Left cardiac atrium (tissue), 4 donors: ENCODE data around the gene CELSR3. TPM values are rescaled to one million over a fixed set of nuclear protein-coding genes. Genes with fewer than 3 reads are reported as not detected.

ENCODE experiments used
- ATAC-seq, 2 donors: fragments of 200-7000 bp; cut with Tn5 transposase; one replicate each; pipeline ENCODE4 v1.9.1; 2020; ENCODE audit warnings: mild to moderate bottlenecking in 2 of 2, moderate library complexity in 2 of 2
- DNase-seq: peaks from one replicate; pipeline ENCODE4 v3.0.0-alpha.2; 2020
- intact Hi-C, 2 donors: fragments of 100-400 bp; cut with DNase I; formaldehyde crosslinking; loops; one replicate each; pipeline versions ENCODE4 v1.14.1 to v1.15.1; 2022 to 2023
- total RNA-seq, 2 donors: library from RNA; stranded (reverse); fragmentation: NEBNext Ultra II Directional; extraction: Animal tissue kit (Norgen Biotek cat#: 25700); gene quantifications; one replicate each; pipeline ENCODE4 v1.2.1, GENCODE V29; 2021
- donor health status: DM: no; HTN: yes; CAD: no.
- donor health status: DM: no; HTN: yes; CAD: no; lungs with severe emphysema.
- donor health status: DM: yes; HTN: yes; CAD: no.
- donor health status: Dilated cardiomyopathy.

The CELSR3 gene
- total RNA-seq, 2 donors from 2014 or later: 0.24 to 0.39 TPM

- ATAC-seq: peak; percentile 87 to 91
- peak; percentile 95 for DNase-seq
- intact Hi-C loops: no loop called here
Measured at GRCh38 chr3:48663489-48664312, 1.0 kb upstream of the CELSR3 start.

DNA sequence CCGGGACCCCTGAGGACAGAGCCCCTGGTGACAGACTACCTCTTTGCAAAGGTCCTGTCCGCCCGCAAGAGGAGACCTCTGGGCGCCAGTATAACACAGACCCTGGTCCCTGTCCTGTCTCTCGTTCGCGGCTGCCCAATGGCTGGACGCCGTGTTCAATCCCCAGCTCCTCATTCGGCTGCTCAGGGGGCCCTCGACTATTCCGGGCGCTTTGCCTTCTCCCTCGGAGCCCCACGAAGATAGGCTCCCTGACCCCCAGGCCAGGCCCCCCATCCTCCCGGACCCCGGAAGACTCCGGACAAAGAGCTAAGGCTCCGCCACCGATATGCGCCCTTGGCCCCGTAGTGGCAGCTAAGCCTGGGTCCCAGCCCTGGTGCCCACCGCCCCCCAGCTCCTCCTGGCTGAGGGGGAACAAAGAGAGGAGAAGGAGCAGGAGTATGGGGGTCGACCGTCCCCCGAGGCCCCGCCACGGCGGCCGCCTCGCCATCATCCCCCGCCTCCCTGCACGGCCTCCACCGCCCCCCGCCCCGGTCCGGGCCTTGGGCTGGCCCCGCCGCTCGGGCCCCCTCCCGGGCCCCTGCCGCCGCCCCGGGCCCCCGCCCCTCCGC is 437 bp downstream of the CELSR3 start:
- intact Hi-C loops: no loop called here
- ATAC-seq (no peak), DNase-seq (no peak)

- peak; percentile 70 for DNase-seq
Measured at GRCh38 chr3:48661501-48662144, 1.1 kb downstream of the CELSR3 start.

GRCh38 chr3:48660800-48661400 is 1.8 kb downstream of the CELSR3 start:
- intact Hi-C loops: no loop called here
- DNase-seq: no peak
- ATAC-seq: no peak

More at GRCh38 chr3:48661501-48662144, 1.1 kb downstream of the CELSR3 start:
- intact Hi-C loops: no loop called here
- ATAC-seq: peak; percentile 4 to 5

DNA sequence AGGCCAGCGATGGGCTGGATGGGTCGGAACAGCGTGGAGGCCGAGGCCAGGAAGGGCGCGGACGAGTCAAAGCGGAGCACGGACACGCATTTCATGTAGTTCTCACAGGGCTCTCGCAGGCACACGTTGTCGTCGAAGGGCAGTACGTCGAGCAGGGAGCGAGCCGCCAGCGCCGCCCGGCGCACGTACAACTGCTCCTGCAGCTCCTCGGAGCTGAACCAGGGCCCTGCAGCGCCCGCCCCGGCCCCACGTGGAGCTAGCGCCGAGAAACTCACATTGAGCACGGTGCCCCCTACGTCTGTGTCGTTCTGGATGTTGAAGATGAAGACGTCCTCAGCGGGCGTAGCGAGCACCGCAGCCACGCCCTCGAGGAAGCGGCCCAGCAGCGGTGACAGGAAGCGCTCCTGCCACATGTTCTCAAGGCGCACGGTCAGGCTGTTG is 5.8 kb downstream of the CELSR3 start:
- ATAC-seq (no peak), DNase-seq (no peak)
- intact Hi-C loops: loop anchor here in 1 of 2 donors (1.0 kb wide), 1 partner anchor 22 kb away; the partner anchor contains the start of gene SLC26A6

DNA sequence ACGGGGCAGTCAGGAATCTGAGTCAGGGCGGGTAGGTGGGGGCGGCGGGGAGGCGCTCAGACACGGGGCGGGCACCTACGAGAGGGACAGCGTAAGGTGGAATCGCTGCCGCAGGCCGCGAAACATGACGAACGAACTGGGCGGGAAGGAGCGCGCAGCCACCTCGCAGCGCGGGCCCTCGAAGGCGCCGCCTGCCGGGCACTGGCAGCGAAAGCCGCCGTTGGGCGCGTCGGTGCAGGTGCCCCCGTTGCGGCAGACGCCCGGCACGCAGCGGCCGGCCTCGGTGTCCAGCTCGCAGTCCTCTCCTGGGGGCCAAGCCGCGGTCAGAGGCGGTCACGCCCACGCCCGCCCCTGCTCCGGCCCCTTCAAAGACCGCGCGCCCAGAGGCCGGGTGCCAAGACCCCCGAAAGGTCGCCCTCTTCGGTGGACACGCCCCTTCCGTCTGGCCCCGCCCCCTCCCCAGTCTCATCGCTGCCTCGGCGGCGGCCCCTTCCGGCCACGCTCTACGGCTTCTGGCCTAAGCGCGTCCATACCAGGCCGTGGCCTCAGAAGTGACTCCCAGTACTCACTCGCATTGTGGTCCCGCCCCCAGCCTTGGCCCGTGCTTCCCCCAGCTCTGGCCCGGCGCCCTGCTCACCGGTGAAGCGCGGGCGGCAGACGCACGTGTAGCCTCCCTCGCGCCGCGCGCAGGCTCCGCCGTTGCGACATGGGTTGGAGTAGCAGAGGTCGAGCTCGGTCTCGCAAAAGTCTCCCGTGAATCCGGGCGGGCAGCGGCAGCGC is 6.4 kb downstream of the CELSR3 start:
- DNase-seq (peak; percentile 89), ATAC-seq (peak; percentile 89 to 94)
- intact Hi-C loops: loop anchor here in 1 of 2 donors (1.0 kb wide), 1 partner anchor 21 kb away; the partner anchor contains the start of gene SLC26A6

DNA sequence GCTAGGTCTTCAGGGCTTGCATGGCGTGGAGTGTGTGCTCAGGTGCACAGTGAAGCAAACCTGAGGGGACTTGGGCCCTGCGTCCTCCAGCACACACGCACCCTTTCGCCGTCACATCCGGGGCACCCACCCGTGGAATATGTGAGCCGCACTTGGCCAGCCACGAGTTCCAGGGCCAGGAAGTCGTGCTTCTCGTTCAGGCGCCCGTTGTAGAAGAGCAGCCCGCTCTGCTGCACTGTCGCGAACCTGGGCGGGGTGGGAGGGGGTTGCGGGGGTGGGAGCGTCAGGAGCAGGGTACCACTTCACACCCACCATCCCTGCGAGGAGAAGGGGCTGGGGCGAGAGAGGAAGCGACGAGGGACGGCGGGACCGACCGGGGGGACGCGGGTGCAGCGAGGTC is 7.1 kb downstream of the CELSR3 start:
- DNase-seq (no peak), ATAC-seq (peak in 1 of 2 donors; percentile 2)
- intact Hi-C loops: loop anchor here in 1 of 2 donors (1.0 kb wide), 1 partner anchor 20 kb away; the partner anchor contains the start of gene SLC26A6

DNA sequence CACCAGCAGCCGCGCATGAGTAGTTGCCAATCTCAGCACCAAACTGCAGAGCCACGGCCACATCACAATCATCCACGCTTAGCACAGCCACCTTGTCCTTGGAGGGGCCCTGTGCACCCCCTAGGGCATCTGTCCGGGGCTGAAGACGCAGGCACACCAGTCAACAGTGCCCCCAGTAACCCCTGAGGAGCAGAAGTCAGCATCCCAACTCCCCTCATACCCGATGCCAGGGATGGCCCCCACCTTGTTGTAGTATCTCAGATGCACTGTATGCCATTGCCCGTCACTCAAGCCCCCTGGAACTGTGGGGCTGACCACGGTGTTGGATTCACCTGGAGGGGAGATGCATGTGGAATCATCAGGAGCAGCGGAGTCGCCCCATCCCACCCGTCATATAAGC is 7.6 kb downstream of the CELSR3 start:
- no peak for DNase-seq

GRCh38 chr3:48652923-48653715 is 9.6 kb downstream of the CELSR3 start:
- DNase-seq (no peak), ATAC-seq (no peak)
- intact Hi-C loops: no loop called here

More for the DNA sequence above, 7.6 kb downstream of the CELSR3 start:
- no peak for ATAC-seq
- intact Hi-C loops: no loop called here

DNA sequence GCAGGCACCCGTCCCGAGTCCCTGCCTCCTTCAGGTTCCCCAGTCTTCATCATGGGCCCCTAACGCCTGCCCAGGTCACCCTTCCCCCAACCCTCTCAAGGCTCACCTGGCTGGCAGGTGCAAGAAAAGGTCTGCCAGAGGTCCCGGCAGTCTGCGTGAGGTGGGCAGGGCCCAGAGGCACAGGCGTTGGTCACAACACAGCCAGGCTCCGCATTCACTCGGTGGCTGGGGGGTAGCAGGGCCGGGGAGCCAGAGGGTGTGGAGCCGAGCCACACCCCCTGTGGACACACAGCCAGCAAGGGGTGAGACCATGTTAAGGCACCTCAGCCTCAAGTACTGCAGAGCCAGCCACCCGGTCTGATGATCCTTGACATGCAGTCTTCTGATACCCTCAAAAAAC is 10.9 kb downstream of the CELSR3 start:
- intact Hi-C loops: no loop called here
- no peak for DNase-seq
- no peak for ATAC-seq

- DNase-seq (no peak), ATAC-seq (no peak)
- intact Hi-C loops: no loop called here
Measured at GRCh38 chr3:48650723-48651122, 12.0 kb downstream of the CELSR3 start.

DNA sequence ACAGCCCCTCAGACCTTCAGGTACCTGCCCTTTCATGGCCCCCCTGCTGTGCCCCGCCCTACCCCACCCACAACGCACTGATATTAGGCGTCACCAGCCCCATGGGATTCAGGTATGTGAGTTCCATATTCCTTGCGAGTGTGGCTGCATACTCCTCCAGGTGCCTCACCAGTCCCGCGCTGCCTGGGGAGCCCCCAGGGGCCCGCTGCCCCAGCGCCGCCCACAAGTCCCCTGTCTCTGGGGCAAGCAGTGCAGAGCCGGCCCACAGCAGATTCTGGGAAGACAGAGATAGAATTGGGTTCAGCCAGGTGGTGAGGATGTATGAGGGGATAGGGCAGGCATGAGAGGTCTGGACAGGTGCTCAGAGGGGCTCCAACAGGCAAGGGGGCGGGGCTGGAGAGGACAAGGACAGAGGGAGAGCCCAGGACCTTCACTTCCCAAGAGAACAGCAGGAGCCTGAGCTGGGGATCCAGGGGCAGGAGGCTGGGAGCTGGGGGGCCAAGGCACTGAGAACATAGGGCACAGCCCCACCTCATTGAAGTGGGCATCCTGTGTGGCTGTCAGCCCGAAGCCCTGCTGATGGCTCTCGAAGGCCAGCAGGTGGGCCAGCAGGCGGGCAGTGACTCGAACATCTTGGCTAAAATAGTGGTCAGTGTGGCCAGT is 14.4 kb downstream of the CELSR3 start:
- ATAC-seq (no peak), DNase-seq (no peak)
- intact Hi-C loops: no loop called here

GRCh38 chr3:48647714-48648113 is 15.0 kb downstream of the CELSR3 start:
- DNase-seq (no peak), ATAC-seq (no peak)
- intact Hi-C loops: no loop called here

GRCh38 chr3:48644898-48645760 is 17.6 kb downstream of the CELSR3 start:
- intact Hi-C loops: no loop called here
- no peak for DNase-seq

DNA sequence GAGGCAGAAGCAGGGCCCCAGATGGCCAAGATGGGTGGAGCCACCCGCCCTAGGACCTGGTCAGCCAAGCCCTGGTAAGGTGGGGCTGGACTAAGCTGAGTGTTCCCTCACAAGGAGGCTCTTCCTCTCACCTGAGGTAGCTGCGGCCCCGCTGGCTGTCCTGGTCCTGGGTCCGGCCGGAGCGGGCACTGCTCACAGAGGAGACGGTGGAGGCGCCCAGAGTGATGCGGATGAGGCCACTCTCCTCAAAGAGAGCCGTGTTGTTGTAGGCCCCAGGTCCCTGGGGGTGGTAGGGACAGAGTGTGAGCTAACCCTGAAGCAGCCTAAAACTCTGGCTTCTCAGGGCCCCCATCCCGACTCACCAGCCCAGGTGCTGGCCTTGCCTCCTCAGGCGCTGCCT is 20.1 kb downstream of the CELSR3 start:
- intact Hi-C loops: no loop called here
- ATAC-seq (no peak), DNase-seq (no peak)

More at GRCh38 chr3:48644898-48645760, 17.6 kb downstream of the CELSR3 start:
- ATAC-seq: no peak

- no peak for DNase-seq
- ATAC-seq: no peak
- intact Hi-C loops: no loop called here
Measured at GRCh38 chr3:48641396-48641795, 21.3 kb downstream of the CELSR3 start.
